Measurements from ENCODE around the gene YAE1. TPM values are rescaled to one million over a fixed set of nuclear protein-coding genes. Genes with fewer than 3 reads are reported as not detected.

The YAE1 gene
- total RNA-seq, 4 donors from 2014 or later = 17.9 to 27.4 (median 23.5) TPM

DNA sequence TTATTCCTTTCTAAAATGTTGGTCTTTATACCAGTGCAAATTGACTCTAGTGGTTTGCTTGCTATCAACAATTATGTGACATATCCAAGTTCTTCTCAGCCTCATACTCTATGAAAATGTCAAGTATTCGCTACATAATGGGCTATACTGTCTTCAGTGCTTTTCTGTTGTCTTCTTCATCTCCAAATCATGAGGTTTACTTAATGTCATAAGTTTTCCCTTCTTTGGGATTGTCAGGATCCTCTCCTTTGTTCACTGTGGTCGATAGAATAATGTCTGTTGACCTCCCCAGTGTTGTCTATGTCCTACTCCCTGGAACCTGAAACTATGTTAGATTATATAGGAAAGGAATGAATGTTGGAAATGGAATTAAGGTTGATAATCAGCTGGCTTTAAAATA lies 40.7 kb downstream of the YAE1 start:
- H3K9me3 ChIP-seq = no peaks in the 10 kb centered on the region
- no peaks in the 10 kb centered on the region for H3K36me3 ChIP-seq
- H3K4me1 ChIP-seq = peaks cover 0 to 13% (median 0%) of the 10 kb centered on the region in 3 donors
- TF ChIP-seq POLR2AphosphoS5 (IDR thresholded peaks at IDR 0.05) (no peak), EP300 (IDR thresholded peaks at IDR 0.05) (no peak), POLR2A (IDR thresholded peaks at IDR 0.05) (no peak)
- TF ChIP-seq, protein P1, sequence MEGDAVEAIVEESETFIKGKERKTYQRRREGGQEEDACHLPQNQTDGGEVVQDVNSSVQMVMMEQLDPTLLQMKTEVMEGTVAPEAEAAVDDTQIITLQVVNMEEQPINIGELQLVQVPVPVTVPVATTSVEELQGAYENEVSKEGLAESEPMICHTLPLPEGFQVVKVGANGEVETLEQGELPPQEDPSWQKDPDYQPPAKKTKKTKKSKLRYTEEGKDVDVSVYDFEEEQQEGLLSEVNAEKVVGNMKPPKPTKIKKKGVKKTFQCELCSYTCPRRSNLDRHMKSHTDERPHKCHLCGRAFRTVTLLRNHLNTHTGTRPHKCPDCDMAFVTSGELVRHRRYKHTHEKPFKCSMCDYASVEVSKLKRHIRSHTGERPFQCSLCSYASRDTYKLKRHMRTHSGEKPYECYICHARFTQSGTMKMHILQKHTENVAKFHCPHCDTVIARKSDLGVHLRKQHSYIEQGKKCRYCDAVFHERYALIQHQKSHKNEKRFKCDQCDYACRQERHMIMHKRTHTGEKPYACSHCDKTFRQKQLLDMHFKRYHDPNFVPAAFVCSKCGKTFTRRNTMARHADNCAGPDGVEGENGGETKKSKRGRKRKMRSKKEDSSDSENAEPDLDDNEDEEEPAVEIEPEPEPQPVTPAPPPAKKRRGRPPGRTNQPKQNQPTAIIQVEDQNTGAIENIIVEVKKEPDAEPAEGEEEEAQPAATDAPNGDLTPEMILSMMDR (IDR thresholded peaks at IDR 0.05) = no peak
- H3K27me3 ChIP-seq = peaks cover 17% of the 10 kb centered on the region
- ATAC-seq = no peak
- WGBS, 2 donors (ENCODE audit: low coverage in 1 of 2) = 96 to 100% methylated on average over 1 to 2 of the region's 2 CpGs
- no peak overlapping the region for H3K27ac ChIP-seq
- no peak overlapping the region for H3K4me3 ChIP-seq

DNA sequence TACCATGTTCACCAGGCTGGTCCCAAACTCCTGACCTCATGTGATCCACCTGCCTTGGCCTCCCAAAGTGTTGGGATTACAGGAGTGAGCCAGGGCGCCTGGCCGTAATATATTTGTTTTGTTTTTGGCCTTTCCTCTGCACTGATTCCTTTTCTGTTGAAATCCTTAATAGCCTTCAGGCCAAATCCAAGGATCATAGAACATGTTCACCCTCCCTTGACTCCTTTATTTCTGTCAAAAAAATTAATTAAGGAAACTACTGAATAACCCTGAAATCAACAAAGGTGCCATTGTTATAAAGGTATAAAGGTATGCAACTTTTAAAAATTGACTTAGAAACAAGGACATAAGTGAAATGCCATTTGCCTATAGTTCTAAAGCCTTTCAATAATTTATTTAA lies 41.7 kb downstream of the YAE1 start:
- ATAC-seq = no peak
- Histone ChIP-seq H3K9me3 (no peaks in the 10 kb centered on the region), H3K36me3 (no peaks in the 10 kb centered on the region), H3K27ac (no peak overlapping the region), H3K27me3 (peaks cover 17% of the 10 kb centered on the region), H3K4me3 (no peak overlapping the region), H3K4me1 (peaks cover 0 to 13% (median 0%) of the 10 kb centered on the region in 3 donors)
- TF ChIP-seq POLR2AphosphoS5 (IDR thresholded peaks at IDR 0.05) (no peak), POLR2A (IDR thresholded peaks at IDR 0.05) (no peak), EP300 (IDR thresholded peaks at IDR 0.05) (no peak)
- TF ChIP-seq, protein P1 (IDR thresholded peaks at IDR 0.05) = no peak
- 88 to 89% methylated on average over 2 of the region's 2 CpGs for WGBS, 2 donors (ENCODE audit: low coverage in 1 of 2)

DNA sequence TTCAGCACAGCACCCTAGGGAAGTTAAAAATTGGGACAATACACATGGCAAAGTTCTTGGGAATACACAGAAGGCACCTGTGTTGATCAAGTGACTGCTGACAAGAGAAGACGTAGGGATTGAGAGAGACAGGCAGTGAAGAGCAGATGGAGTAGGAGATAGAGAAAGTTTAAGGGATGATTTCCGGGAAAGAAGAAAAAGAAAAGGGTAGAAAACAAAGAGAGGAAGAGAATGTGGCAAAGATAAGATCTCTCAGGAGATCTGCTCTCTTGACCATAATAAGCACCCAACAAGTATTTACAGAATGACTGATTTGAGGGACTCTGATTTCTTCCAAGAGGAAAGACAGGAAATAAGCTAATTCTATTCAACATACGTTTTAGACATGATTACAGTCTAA lies 42.1 kb downstream of the YAE1 start:
- TF ChIP-seq, protein P1 (IDR thresholded peaks at IDR 0.05) = no peak
- no peak for TF ChIP-seq EP300 (IDR thresholded peaks at IDR 0.05)
- no peak for TF ChIP-seq POLR2A (IDR thresholded peaks at IDR 0.05)
- TF ChIP-seq POLR2AphosphoS5 (IDR thresholded peaks at IDR 0.05) = no peak
- Histone ChIP-seq H3K27ac (no peak overlapping the region), H3K27me3 (peaks cover 17% of the 10 kb centered on the region), H3K36me3 (no peaks in the 10 kb centered on the region), H3K9me3 (no peaks in the 10 kb centered on the region), H3K4me3 (no peak overlapping the region), H3K4me1 (peaks cover 0 to 13% (median 0%) of the 10 kb centered on the region in 3 donors)
- ATAC-seq = no peak
- WGBS, 2 donors (ENCODE audit: low coverage in 1 of 2) = 57 to 65% methylated on average over 1 to 3 of the region's 3 CpGs

DNA sequence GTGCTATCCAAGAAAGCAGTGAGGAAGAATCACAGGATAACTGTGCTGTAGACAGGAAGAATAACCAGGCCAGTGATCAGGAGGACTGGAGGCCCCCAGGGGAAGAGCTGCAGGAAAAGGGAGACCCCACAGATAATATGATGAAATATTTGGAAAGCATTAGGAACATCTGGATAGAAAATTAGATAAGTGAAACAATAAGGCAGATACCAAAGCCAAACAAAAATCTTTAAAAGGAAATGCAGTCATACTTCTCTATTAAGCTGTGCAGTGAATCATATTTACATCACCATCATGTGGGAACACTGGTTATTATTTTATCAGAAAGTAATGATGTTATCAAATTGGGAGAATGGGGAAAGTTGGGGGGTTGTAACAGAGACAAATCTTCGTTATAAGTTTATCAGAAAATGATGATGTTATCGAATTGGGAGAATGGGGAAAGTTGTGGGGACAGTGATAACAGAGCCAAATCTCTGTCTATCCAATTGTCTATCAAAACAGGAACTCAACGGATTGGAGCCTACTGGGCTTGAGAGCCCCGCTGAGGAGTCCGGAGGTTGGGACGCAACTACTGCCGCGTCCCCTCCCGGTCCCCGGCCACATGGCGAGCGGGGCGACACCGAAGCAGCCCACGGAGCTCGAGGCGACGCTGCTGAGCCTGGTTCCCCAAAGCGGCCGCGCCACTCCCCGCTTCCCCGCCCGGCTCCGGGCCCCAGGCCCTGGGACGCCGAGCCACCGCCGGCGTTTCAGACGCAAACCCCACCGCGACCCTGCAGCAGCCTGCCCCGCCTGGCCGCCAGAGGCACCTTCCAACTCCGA lies 43.1 kb downstream of the YAE1 start:
- peak; percentile 59 for ATAC-seq
- peaks cover 26% of the 10 kb centered on the region for H3K27me3 ChIP-seq
- H3K4me3 ChIP-seq = peak overlapping the region in 1 of 2 donors; percentile 43
- H3K27ac ChIP-seq = peak overlapping the region in 3 of 4 donors; percentile 32 to 70 (median 38)
- WGBS, 2 donors (ENCODE audit: low coverage in 1 of 2) = 11 to 24% methylated on average over 10 to 21 of the region's 36 CpGs
- peaks cover 0 to 13% (median 0%) of the 10 kb centered on the region in 3 donors for H3K4me1 ChIP-seq
- no peak for TF ChIP-seq EP300 (IDR thresholded peaks at IDR 0.05)
- no peak for TF ChIP-seq POLR2AphosphoS5 (IDR thresholded peaks at IDR 0.05)
- no peak for TF ChIP-seq POLR2A (IDR thresholded peaks at IDR 0.05)
- TF ChIP-seq, protein P1 (IDR thresholded peaks at IDR 0.05) = no peak
- H3K36me3 ChIP-seq = no peaks in the 10 kb centered on the region
- no peaks in the 10 kb centered on the region for H3K9me3 ChIP-seq

DNA sequence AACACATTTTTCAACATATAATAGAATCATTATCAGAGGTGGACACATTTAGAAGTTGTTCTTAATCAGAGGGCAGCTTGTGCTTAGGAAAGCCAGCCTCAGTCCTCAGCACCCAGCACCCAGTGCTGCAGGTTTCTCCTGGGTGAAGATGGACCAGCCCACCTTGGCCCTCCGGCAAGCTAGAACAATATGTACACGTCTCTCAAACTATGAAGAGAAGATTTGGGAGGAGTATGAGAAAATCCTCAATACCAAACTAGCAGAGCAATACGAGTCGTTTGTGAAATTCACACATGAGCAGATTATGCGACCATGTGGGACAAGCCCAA lies 43.7 kb downstream of the YAE1 start:
- Histone ChIP-seq H3K36me3 (no peaks in the 10 kb centered on the region), H3K9me3 (no peaks in the 10 kb centered on the region), H3K27ac (peak overlapping the region in 2 of 4 donors; percentile 32 to 70), H3K4me1 (peaks cover 0 to 13% (median 0%) of the 10 kb centered on the region in 3 donors), H3K4me3 (peak overlapping the region in 1 of 2 donors; percentile 43), H3K27me3 (peaks cover 28% of the 10 kb centered on the region)
- peak; percentile 23 for ATAC-seq
- WGBS, 2 donors (ENCODE audit: low coverage in 1 of 2) = 63 to 72% methylated on average over 4 to 5 of the region's 5 CpGs
- no peak for TF ChIP-seq POLR2AphosphoS5 (IDR thresholded peaks at IDR 0.05)
